ENCODE data around the gene YPEL3.

Gene YPEL3

DNA sequence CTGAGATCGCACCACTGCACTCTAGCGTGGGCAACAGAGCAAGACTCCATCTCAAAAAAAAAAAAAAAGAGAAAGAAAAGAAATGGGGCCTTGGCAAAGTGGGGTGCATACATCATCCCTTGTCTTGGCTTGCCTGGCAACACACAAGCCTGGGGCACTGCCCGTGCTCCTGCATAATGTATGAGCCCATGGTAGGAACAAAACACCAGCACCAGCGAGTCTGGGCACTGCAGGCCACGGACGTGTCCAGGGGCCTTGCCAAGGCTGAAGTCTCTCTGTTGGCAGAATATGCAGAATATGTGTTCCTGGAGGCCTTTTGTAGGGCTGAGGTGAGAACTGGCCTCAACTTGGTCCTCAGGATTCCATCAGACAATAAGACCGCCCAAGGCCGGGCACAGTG is 46.1 kb downstream of the YPEL3 start:
- no peak for DNase-seq (ENCODE audit: low spot score)

DNA sequence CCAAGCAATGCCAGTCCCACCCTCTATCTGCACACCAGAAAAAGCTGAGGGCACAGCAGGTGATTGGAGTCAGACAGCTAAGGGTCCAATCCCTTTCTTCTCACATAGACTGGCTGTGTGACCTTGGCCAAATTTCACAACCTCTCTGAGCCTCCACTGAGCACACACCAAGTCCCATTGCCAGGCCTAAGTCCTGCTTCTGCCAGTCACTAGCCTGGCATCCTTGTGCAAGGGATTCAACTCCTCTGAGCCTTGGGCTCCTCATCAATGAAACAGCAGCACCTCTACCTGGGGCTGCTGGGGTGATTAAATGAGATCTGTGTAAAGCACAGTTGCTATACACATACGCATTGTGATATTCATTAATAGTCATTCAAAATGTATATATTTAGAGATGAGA is 49.4 kb downstream of the YPEL3 start:
- no peak for DNase-seq (ENCODE audit: low spot score)

DNA sequence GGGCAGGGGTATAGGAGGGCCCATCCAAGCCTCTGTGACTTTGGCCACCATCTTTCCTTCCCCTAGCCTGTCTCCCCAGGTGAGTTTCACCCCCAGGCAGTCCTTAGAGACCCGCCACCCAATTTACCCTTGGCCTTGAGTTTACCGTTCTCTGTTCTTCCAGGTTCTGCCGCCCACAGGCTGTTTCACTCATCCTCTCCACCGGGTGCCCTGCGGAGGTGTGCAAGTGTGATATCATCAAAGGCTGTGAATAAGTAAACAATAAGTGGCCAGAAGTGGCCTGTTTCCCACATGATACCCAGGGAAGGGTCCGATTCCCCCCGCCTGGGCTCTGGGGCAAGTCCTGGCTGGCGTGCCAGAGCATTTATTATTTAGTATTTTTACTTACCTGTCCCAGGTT is 49.8 kb downstream of the YPEL3 start:
- no peak for DNase-seq (ENCODE audit: low spot score)
